Heart right ventricle (tissue), 16 donors: Measurements from ENCODE around the gene SART3. TPM values are rescaled to one million over a fixed set of nuclear protein-coding genes. Genes with fewer than 3 reads are reported as not detected.

ENCODE experiments used
- ATAC-seq, 8 donors: fragments of 200-7000 bp; cut with Tn5 transposase; one replicate each; pipeline ENCODE4 v1.9.1; 2020; ENCODE audit warnings: mild to moderate bottlenecking in 8 of 8, moderate library complexity in 8 of 8, moderate number of reproducible peaks in 1 of 8
- DNase-seq, 2 donors: peaks; one replicate each; pipeline ENCODE4 v3.0.0-alpha.2; 2020
- H3K27ac ChIP-seq, 10 donors: fragments of 200-600 bp; sonication (generic) in 2 of 10; one replicate each; pipeline versions ENCODE4 v1.5.0 to v1.8.0; 2020 to 2022; ENCODE audit warnings: mild to moderate bottlenecking in 3 of 10
- H3K27me3 ChIP-seq, 7 donors: fragments of 200-600 bp; one replicate each; pipeline ENCODE4 v1.8.0; 2021 to 2022; ENCODE audit warnings: mild to moderate bottlenecking in 2 of 7
- H3K36me3 ChIP-seq, 9 donors: fragments of 200-600 bp; sonication (generic) in 1 of 9; one replicate each; pipeline versions ENCODE4 v1.5.0 to v1.8.0; 2020 to 2022; ENCODE audit warnings: mild to moderate bottlenecking in 2 of 9
- H3K4me1 ChIP-seq, 9 donors: fragments of 200-600 bp; sonication (generic) in 1 of 9; one replicate each; pipeline versions ENCODE4 v1.5.0 to v1.8.0; 2020 to 2022; ENCODE audit warnings: mild to moderate bottlenecking in 4 of 9
- H3K4me3 ChIP-seq, 10 donors: fragments of 200-600 bp; sonication (generic) in 2 of 10; one replicate each; pipeline versions ENCODE4 v1.5.0 to v1.8.0; 2020 to 2022; ENCODE audit warnings: mild to moderate bottlenecking in 7 of 10, moderate library complexity in 2 of 10
- H3K9me3 ChIP-seq, 11 donors: fragments of 200-600 bp in 10 of 11; sonication (generic) in 2 of 11; one replicate each; pipeline versions ENCODE4 v1.5.0 to v1.8.0; 2013 to 2022; ENCODE audit warnings: mild to moderate bottlenecking in 2 of 11, control low read depth in 1 of 11, moderate library complexity in 1 of 11
- CTCF ChIP-seq, 9 donors: fragments of 200-600 bp; sonication (generic) in 2 of 9; IDR thresholded peaks; one replicate each; pipeline versions ENCODE4 v1.5.0 to v1.8.0; 2021 to 2022; ENCODE audit warnings: antibody characterized with exemption in 9 of 9, mild to moderate bottlenecking in 5 of 9, moderate library complexity in 1 of 9
- WGBS, 2 donors: extraction: QIAGEN DNeasy Blood & Tissue Kit; methylation state at CpG; one replicate each; pipeline ENCODE4 v1.1.7; 2013; ENCODE audit warnings: inconsistent platforms in 1 of 2; 5-methylcytosine and 5-hydroxymethylcytosine counted together
- intact Hi-C, 10 donors: fragments of 100-400 bp; cut with DNase I; formaldehyde crosslinking; loops; one replicate each; pipeline versions ENCODE4 v1.11.1 to v1.14.2; 2022
- polyA plus RNA-seq, 2 donors: library from polyadenylated mRNA; stranded (reverse); fragments of 200-250 nt; gene quantifications; one replicate each; pipeline ENCODE4 v1.2.3, GENCODE V29; 2013
- total RNA-seq, 10 donors: library from RNA; stranded (reverse); fragmentation: NEBNext Ultra II Directional in 3 of 10; extraction: Animal tissue kit (Norgen Biotek cat#: 25700) in 3 of 10; gene quantifications; one replicate each; pipeline versions ENCODE4 v1.2.1 to v1.2.4, GENCODE V29; 2021 to 2023
- donor health status: Arrhythmogenic right ventricular cardiomyopathy.
- donor health status: ischemic (EF 13 %, LVEDD 7.1; RV severe dilation, severe dysfunction).
- donor health status: healthy with polysubstance abuse.
- donor health status: DM: no; HTN: yes; CAD: no.
- donor health status: DM: no; HTN: no; CAD: no.
- donor health status: ischemic (EF 25% LVEDD 6.9; RV normal size, moderate dysfunction).
- donor health status: ischemic (EF 25% LVEDD 5.7; RV mildly dilated, moderate dysfunction).
- donor health status: healthy.
- donor health status: DM: yes; HTN: yes; CAD: no.
- donor health status: Ischemic cardiomyopathy.
- donor health status: ischemic (EF 35%, LVEDD 5.7; RV mildly dilated, moderate dysfunction).
- donor health status: nonischemic (EF 11% LVEDD 7.7; RV severe dilation, severe dysfunction).
- donor health status: DM: yes; HTN: yes; CAD: no.
- donor health status: PGD.
- donor health status: ischemic (EF 29% LVEDD 5.4; RV normal size, mild dysfunction).
- donor health status: nonischemic (EF 23%, LVEDD 6.1; RV moderate dilation, normal function).

Gene SART3
- total and polyA plus RNA-seq, 12 donors = 13.5 to 38.0 (median 24.4) TPM

- intact Hi-C loops = no loop called here
- DNase-seq = no peak
- peaks cover 0 to 42% (median 33%) of the 10 kb centered on the region in 7 donors for H3K27me3 ChIP-seq
- no peak for TF ChIP-seq CTCF (IDR thresholded peaks at IDR 0.05)
- no peaks in the 10 kb centered on the region for H3K36me3 ChIP-seq
- ATAC-seq = no peak
- no peak overlapping the region for H3K27ac ChIP-seq
- H3K4me1 ChIP-seq = no peaks in the 10 kb centered on the region
- no peak overlapping the region for H3K4me3 ChIP-seq
- H3K9me3 ChIP-seq = no peaks in the 10 kb centered on the region
- 77 to 84% methylated on average over 6 of the region's 6 CpGs for WGBS, 2 donors
These were observed 83.1 kb downstream of the SART3 start for GRCh38 chr12:108477881-108478259.

DNA sequence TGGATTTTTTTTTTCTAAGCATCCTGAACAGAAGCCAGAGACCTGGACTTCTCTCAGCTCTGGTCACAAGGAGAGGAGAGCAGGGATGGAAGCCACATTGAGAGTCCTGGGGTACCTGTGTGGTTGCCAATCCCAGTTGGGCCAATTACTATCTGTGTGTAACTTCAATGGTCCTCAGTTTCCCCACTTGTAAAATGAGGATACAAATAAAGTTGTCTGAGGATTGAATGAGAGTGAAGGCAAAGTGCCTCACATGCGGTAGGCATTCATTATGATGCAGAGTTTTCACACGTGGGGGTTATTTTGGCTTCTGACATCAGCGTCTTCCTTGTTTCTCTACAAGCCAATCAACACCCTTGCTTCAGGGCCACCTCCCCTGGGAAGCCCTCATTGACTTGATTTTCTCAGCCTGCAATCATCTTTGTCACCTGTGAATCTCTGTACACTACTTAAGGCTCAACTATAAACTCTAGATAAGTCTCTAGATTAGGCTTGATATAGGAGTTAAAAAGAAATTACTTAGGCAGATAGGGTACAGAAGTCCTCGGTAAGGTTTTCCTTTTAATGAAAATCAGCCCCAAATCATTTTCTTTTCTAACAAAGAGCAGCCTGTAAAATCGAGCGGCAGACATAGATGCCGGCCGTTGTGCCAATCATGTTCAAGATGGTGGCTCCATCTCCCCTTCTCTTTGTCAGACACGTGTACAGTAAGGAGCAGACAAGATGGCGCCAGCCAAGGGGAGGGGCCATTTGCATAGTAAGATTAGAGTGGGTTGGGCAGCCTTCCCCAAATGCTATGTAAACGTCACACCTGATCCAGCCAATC, 83.7 kb downstream of the SART3 start:
- peaks cover 0 to 40% (median 32%) of the 10 kb centered on the region in 7 donors for H3K27me3 ChIP-seq
- no peaks in the 10 kb centered on the region for H3K4me1 ChIP-seq
- intact Hi-C loops = no loop called here
- WGBS, 2 donors = 80 to 82% methylated on average over 11 of the region's 11 CpGs
- DNase-seq = no peak
- no peaks in the 10 kb centered on the region for H3K9me3 ChIP-seq
- ATAC-seq = no peak
- no peak overlapping the region for H3K27ac ChIP-seq
- H3K4me3 ChIP-seq = no peak overlapping the region
- no peaks in the 10 kb centered on the region for H3K36me3 ChIP-seq
- no peak for TF ChIP-seq CTCF (IDR thresholded peaks at IDR 0.05)

DNA sequence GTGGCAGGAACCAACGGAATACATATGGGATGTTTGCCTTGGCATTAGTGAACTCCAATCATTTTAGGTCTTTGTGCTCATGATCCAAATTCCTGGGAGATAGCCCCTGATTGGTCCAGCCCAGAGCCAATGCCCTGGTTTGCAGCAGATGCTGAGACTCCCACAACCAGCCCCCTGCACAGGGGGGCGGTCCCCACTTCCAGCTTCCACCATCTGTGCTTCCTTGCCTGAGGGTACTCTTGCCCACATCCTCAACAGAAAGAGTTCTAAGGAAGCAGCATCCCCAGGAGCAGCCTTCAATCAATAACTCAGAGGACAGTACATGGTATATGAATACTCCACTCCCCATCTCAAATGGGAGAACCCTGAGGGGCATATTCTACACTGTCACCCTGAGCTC, 85.6 kb downstream of the SART3 start:
- Histone ChIP-seq H3K4me3 (no peak overlapping the region), H3K27me3 (peaks cover 0 to 46% (median 15%) of the 10 kb centered on the region in 7 donors), H3K36me3 (no peaks in the 10 kb centered on the region), H3K27ac (no peak overlapping the region), H3K4me1 (no peaks in the 10 kb centered on the region), H3K9me3 (no peaks in the 10 kb centered on the region)
- no peak for DNase-seq
- intact Hi-C loops = no loop called here
- 68% methylated on average over 2 of the region's 2 CpGs for WGBS, 2 donors
- TF ChIP-seq CTCF (IDR thresholded peaks at IDR 0.05) = no peak
- no peak for ATAC-seq

- no peak for DNase-seq
- H3K27ac ChIP-seq = no peak overlapping the region
- peaks cover 0 to 41% (median 13%) of the 10 kb centered on the region in 7 donors for H3K27me3 ChIP-seq
- WGBS, 2 donors = 66 to 74% methylated on average over 5 of the region's 5 CpGs
- no peak for TF ChIP-seq CTCF (IDR thresholded peaks at IDR 0.05)
- no peaks in the 10 kb centered on the region for H3K4me1 ChIP-seq
- no peak overlapping the region for H3K4me3 ChIP-seq
- H3K9me3 ChIP-seq = no peaks in the 10 kb centered on the region
- no peaks in the 10 kb centered on the region for H3K36me3 ChIP-seq
- intact Hi-C loops = no loop called here
- ATAC-seq = no peak
These were observed 87.4 kb downstream of the SART3 start for GRCh38 chr12:108473400-108474055.

Other genes with a start within 250 kb of the SART3 start
- 10 to 100 TPM in 2 of 10 donors, 1 to 10 TPM in 8; 4.7 to 24.0 (median 5.8) TPM for gene CMKLR1, start 221.9 kb downstream of the SART3 start, total RNA-seq
- gene CMKLR1, start 221.9 kb downstream of the SART3 start, polyA plus RNA-seq = 1 to 10 TPM; 2.2 to 2.8 TPM
- 1 to 10 TPM; 2.1 to 4.4 (median 2.8) TPM for gene FICD, start 45.9 kb downstream of the SART3 start, total RNA-seq
- 1 to 10 TPM; 2.1 to 3.7 TPM for gene FICD, start 45.9 kb downstream of the SART3 start, polyA plus RNA-seq
- gene ISCU, start 1.4 kb upstream of the SART3 start, total RNA-seq = 100 to 1,000 TPM; 321 to 630 (median 522) TPM
- 100 to 1,000 TPM; 164 to 215 TPM for gene ISCU, start 1.4 kb upstream of the SART3 start, polyA plus RNA-seq
- 1 to 10 TPM in 8 of 10 donors, under 1 TPM in 2; 0.57 to 6.9 (median 2.0) TPM for gene TMEM119, start 36.9 kb upstream of the SART3 start, total RNA-seq
- 1 to 10 TPM; 1.0 to 2.2 TPM for gene TMEM119, start 36.9 kb upstream of the SART3 start, polyA plus RNA-seq
- 10 to 100 TPM in 1 of 10 donors, 1 to 10 TPM in 9; 1.5 to 17.6 (median 2.4) TPM for gene SELPLG, start 72.7 kb upstream of the SART3 start, total RNA-seq
- gene SELPLG, start 72.7 kb upstream of the SART3 start, polyA plus RNA-seq = 1 to 10 TPM in 1 of 2 donors, under 1 TPM in 1; 0.88 to 3.9 TPM
- gene CORO1C, start 170.3 kb upstream of the SART3 start, total RNA-seq = 10 to 100 TPM; 50.2 to 88.6 (median 59.1) TPM
- gene CORO1C, start 170.3 kb upstream of the SART3 start, polyA plus RNA-seq = 10 to 100 TPM; 25.5 to 34.5 TPM